NCI-H1092 treated with DMSO at 0.1 percent for 48 hours (cell line): ENCODE data around the gene MGRN1.
"Not testable (repeated sequence)": the region's sequence is repeated elsewhere in the genome, so short reads cannot be mapped to it uniquely, and the experiment has no call there.

ENCODE experiments used
- DNase-seq: peaks from one replicate; lab custom pipeline; 2025; lab: John Stamatoyannopoulos, UW

The MGRN1 gene

GRCh38 chr16:4734730-4735535 lies 110.3 kb downstream of the MGRN1 start:
- DNase-seq: peak; percentile 62

DNA sequence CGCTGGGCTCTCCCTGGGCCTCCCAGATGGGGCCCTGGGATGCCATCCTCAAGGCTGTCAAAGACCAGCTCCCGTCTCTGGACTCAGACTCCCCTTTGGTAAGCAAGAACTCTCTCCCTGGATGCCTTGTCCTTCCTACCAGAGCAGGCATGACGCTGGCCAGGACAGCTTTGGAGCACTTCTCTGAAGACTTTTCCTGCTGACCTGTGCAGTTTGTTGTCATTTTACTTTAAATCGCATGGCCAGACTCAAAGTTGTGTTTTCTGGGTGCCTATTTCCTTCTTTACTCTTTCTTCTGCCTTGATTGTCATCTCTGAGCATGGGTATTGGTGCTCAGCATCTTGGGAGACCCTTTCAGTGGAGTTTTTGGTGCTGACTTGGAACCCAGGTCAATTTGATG lies 111.9 kb downstream of the MGRN1 start:
- no peak for DNase-seq

GRCh38 chr16:4737545-4737944 lies 112.9 kb downstream of the MGRN1 start:
- DNase-seq: no peak

DNA sequence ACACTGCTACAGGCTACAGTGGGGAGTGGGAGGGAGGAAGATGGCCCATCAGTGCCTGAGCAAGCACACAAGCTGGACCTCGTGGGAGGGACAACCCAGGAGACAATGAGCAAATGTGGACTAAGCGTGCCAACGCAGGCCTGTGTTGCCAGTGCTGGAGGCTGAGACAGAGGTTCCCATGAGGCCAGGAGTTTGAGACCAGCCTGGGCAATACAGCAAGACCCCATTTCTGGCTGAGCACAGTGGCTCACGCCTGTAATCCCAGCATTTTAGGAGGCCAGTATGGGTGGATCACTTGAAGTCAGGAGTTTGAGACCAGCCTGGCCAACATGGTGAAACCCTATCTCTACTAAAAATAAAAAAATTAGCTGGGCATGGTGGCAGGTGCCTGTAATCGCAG lies 113.7 kb downstream of the MGRN1 start:
- DNase-seq: not testable (repeated sequence)
